Measurements from ENCODE around the gene KRTAP2-1.

DNA sequence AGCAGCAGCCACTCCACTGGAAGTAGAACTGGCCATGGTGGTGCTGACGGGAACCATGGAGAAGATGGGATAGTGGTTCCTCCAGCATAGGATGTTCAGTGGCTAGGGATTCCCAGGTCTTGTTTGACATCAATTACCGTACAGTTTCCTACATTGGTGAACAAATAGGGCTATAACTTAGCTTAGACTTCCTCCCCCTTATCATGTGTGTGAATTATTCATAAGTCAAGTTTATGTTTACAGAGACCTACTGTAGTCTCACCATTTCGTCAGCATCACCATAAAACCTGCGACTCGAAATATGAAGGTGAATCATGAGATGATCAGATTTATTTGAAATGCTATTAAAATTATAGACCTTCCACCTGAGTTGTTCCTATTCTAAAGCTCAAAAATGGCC is 11.6 kb upstream of the KRTAP2-1 start:
- TF ChIP-seq TAF1 (IDR thresholded peaks at IDR 0.05; ENCODE audit: borderline replicate concordance, low read depth, low read length) (no peak), POLR2A (IDR thresholded peaks at IDR 0.05; ENCODE audit: low read depth, low read length) (no peak)

Measured in GM12892 (cell line).